Measurements from ENCODE around the gene PTPN7. TPM values are rescaled to one million over a fixed set of nuclear protein-coding genes. Genes with fewer than 3 reads are reported as not detected.
A peak's percentile ranks its signal among the peaks of the same experiment; 100 is the strongest.

PTPN7 gene
- total RNA-seq, 1 experiment from 2014 or later, result not detected

DNA sequence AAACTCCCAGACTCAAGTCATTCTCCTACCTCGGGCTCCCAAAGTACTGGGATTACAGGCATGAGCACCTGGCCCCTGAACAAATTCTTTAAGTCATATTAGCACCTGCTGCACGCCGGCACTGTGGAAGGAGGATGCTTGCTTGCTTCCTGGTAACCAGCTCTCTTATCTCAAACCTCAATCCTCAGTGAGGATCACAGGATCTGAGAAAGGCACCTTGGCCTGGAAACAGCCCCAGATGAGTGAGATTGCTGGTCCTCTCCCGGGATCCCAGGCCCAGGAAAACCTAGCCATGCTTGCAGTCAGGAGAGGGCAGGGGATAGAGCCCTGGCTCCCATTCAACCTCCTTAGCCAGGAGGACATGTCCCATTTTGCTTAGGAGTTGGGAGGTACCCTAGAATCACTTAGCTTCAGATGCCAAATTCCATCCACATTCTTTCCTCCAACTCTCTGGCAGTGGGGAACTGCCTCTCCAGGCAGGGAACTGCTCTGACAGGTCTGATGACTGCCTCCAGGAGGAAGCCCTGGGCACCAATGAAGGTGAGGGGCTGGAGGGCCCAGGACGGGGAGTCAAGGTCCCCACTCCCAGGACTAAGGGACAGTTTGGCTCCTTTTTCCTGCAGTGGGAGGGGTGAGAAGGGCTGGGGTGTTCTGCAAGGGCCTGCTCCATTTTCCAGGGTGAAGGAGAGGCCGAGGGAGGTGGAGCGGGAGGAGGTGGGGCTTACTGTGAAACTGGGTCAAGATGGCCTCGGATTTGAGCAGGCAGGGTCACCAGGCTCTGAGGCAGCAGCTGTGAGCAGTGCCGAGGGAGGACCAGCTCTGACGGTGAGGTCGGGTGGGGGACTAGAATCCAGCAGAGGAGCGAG lies 28.2 kb downstream of the PTPN7 start:
- no peak for DNase-seq (ENCODE audit: unreplicated experiment)
- no peak overlapping the region for H3K27ac Mint-ChIP-seq (ENCODE audit: low read depth, unreplicated experiment)
- H3K4me3 Mint-ChIP-seq (ENCODE audit: unreplicated experiment), result no peak overlapping the region
- BruUV-seq (replicated peaks), result no TSS peak
- CTCF ChIA-PET, result interaction anchor here (0.6 to 28.8 kb wide), 7 partner anchors 8 to 236 kb away, joined by 3 to 1380 read pairs (median 3); partner anchors contain the start of genes ELF3 and GPR37L1
- H3K36me3 Mint-ChIP-seq (ENCODE audit: insufficient read depth, unreplicated experiment), result peaks cover 44% of the 10 kb centered on the region
- intact Hi-C loops (cut with micrococcal nuclease), result no loop called here
- no peaks in the 10 kb centered on the region for H3K27me3 Mint-ChIP-seq (ENCODE audit: insufficient read depth, unreplicated experiment)
- peaks cover 12% of the 10 kb centered on the region for H3K4me1 Mint-ChIP-seq (ENCODE audit: insufficient read depth, unreplicated experiment)
- TF ChIP-seq CTCF (IDR thresholded peaks at IDR 0.05; ENCODE audit: unreplicated experiment), result no peak
- H3K9me3 Mint-ChIP-seq (ENCODE audit: unreplicated experiment), result no peaks in the 10 kb centered on the region
- POLR2A ChIA-PET, result interaction anchor here (0.6 to 1.7 kb wide), 8 partner anchors 9 to 248 kb away, joined by 3 to 6 read pairs (median 4); partner anchors contain the start of gene GPR37L1

- peaks cover 39% of the 10 kb centered on the region for H3K36me3 Mint-ChIP-seq (ENCODE audit: insufficient read depth, unreplicated experiment)
- no TSS peak for BruUV-seq (replicated peaks)
- H3K9me3 Mint-ChIP-seq (ENCODE audit: unreplicated experiment), result no peaks in the 10 kb centered on the region
- H3K4me3 Mint-ChIP-seq (ENCODE audit: unreplicated experiment), result no peak overlapping the region
- no peak for TF ChIP-seq CTCF (IDR thresholded peaks at IDR 0.05; ENCODE audit: unreplicated experiment)
- no peak for DNase-seq (ENCODE audit: unreplicated experiment)
- H3K4me1 Mint-ChIP-seq (ENCODE audit: insufficient read depth, unreplicated experiment), result peaks cover 12% of the 10 kb centered on the region
- CTCF ChIA-PET, result interaction anchor here (0.6 to 28.8 kb wide), 8 partner anchors 11 to 291 kb away, joined by 3 to 1380 read pairs (median 4); partner anchors contain the start of genes ELF3 and GPR37L1
- H3K27ac Mint-ChIP-seq (ENCODE audit: low read depth, unreplicated experiment), result no peak overlapping the region
- H3K27me3 Mint-ChIP-seq (ENCODE audit: insufficient read depth, unreplicated experiment), result no peaks in the 10 kb centered on the region
- intact Hi-C loops (cut with micrococcal nuclease), result no loop called here
- POLR2A ChIA-PET, result interaction anchor here (0.6 to 1.9 kb wide), 8 partner anchors 8 to 690 kb away, joined by 3 to 6 read pairs (median 4); partner anchors contain the start of genes ARL8A and GPR37L1
These were observed 29.4 kb downstream of the PTPN7 start for GRCh38 chr1:202130816-202131522.

- no TSS peak for BruUV-seq (replicated peaks)
- ChIA-PET POLR2A (interaction anchor here (0.7 to 1.9 kb wide), 4 partner anchors 13 to 131 kb away, joined by 3 to 6 read pairs (median 4); partner anchors contain the start of gene ARL8A), CTCF (interaction anchor here (0.5 to 28.8 kb wide), 10 partner anchors 11 to 755 kb away, joined by 3 to 1380 read pairs (median 3); partner anchors contain the start of genes ELF3 and GPR37L1)
- Mint-ChIP-seq H3K36me3 (ENCODE audit: insufficient read depth, unreplicated experiment) (peaks cover 36% of the 10 kb centered on the region), H3K9me3 (ENCODE audit: unreplicated experiment) (no peaks in the 10 kb centered on the region), H3K27me3 (ENCODE audit: insufficient read depth, unreplicated experiment) (no peaks in the 10 kb centered on the region), H3K27ac (ENCODE audit: low read depth, unreplicated experiment) (peak overlapping the region; percentile 29), H3K4me3 (ENCODE audit: unreplicated experiment) (no peak overlapping the region), H3K4me1 (ENCODE audit: insufficient read depth, unreplicated experiment) (peaks cover 7% of the 10 kb centered on the region)
- DNase-seq (ENCODE audit: unreplicated experiment), result no peak
- TF ChIP-seq CTCF (IDR thresholded peaks at IDR 0.05; ENCODE audit: unreplicated experiment), result no peak
- intact Hi-C loops (cut with micrococcal nuclease), result no loop called here
These were observed 30.1 kb downstream of the PTPN7 start for GRCh38 chr1:202130297-202130721.

All from MCF 10A (cell line).